ENCODE data around the gene RNU11. TPM values are rescaled to one million over a fixed set of nuclear protein-coding genes. Genes with fewer than 3 reads are reported as not detected.
"Not testable (repeated sequence)": the region's sequence is repeated elsewhere in the genome, so short reads cannot be mapped to it uniquely, and the experiment has no call there.

The RNU11 gene
- total and polyA plus RNA-seq, 2 donors (not counting 3 experiments of a cell fraction or from before 2014, with no cell fraction given), result not detected

- H3K36me3 ChIP-seq (ENCODE audit: control insufficient read depth in 2 of 2, extremely low read depth in 1 of 2, insufficient read depth in 2 of 2, low read length in 2 of 2), result no peaks in the 10 kb centered on the region
- H3K4me3 ChIP-seq (replicated peaks in 1 of 3; ENCODE audit: insufficient read depth in 1 of 3, low read depth in 1 of 3, low read length in 3 of 3), result no peak overlapping the region
- CTCF ChIA-PET, result interaction anchor here (0.8 kb wide), 1 partner anchor 205 kb away, joined by 4 read pairs; no protein-coding TSS in a partner anchor
- no peak overlapping the region for H3K9ac ChIP-seq (replicated peaks; ENCODE audit: extremely low read depth, insufficient read depth, low read length)
- no peak overlapping the region for H3K27ac ChIP-seq (ENCODE audit: insufficient read depth, low read depth, low read length)
- no peak overlapping the region for H3K4me2 ChIP-seq (ENCODE audit: insufficient read depth, low read length)
- intact Hi-C loops (cut with micrococcal nuclease), result no loop called here
- peaks cover 36% of the 10 kb centered on the region for H3K79me2 ChIP-seq (ENCODE audit: control insufficient read depth, insufficient read depth, low read length)
- no peak overlapping the region for H2AFZ ChIP-seq (ENCODE audit: low read depth, low read length)
- FAIRE-seq, result no peak
- dilution Hi-C loops (cut with MboI; ENCODE audit: extremely low pct_ligation_motif_present, low sequenced_read_pairs), result no loop called here
- TF ChIP-seq MYC (IDR thresholded peaks at IDR 0.05; ENCODE audit: low read depth, low read length), result no peak
- TF ChIP-seq CTCF (IDR thresholded peaks at IDR 0.05; ENCODE audit: extremely low read depth in 1 of 2, insufficient read depth in 1 of 2, low read depth in 1 of 2, low read length in 2 of 2), result no peak
- no peak for TF ChIP-seq POLR2A (IDR thresholded peaks at IDR 0.05; ENCODE audit: low read depth, low read length)
- no peak for TF ChIP-seq FOS (IDR thresholded peaks at IDR 0.05; ENCODE audit: borderline replicate concordance, insufficient read depth, low read length)
- TF ChIP-seq MAX (IDR thresholded peaks at IDR 0.05; ENCODE audit: insufficient read depth, insufficient read length), result no peak
- no peak for TF ChIP-seq EZH2 (IDR thresholded peaks at IDR 0.05; ENCODE audit: borderline replicate concordance, low read depth, low read length, severe bottlenecking)
- TF ChIP-seq JUN (IDR thresholded peaks at IDR 0.05; ENCODE audit: borderline replicate concordance, insufficient read depth, insufficient read length, low read depth), result no peak
- no peaks in the 10 kb centered on the region for H3K9me1 ChIP-seq (replicated peaks; ENCODE audit: control insufficient read depth, extremely low read depth, insufficient read depth, low read length)
- DNase-seq (ENCODE audit: low read depth, low spot score), result no peak
- POLR2A ChIA-PET, result interaction anchor here (1.1 kb wide), 1 partner anchor 23 kb away, joined by 3 read pairs; the partner anchor contains the start of gene RNU11
- H3K9me3 ChIP-seq (replicated peaks; ENCODE audit: control insufficient read depth, insufficient read depth, low read length), result no peaks in the 10 kb centered on the region
- no TSS peak for BruUV-seq (replicated peaks)
- H4K20me1 ChIP-seq (replicated peaks; ENCODE audit: control insufficient read depth, extremely low read depth, insufficient read depth, low read length), result no peaks in the 10 kb centered on the region
- peaks cover 12% of the 10 kb centered on the region for H3K4me1 ChIP-seq (ENCODE audit: control insufficient read depth, extremely low read depth, insufficient read depth, low read length)
- no peaks in the 10 kb centered on the region for H3K27me3 ChIP-seq (ENCODE audit: control insufficient read depth in 2 of 2, insufficient read depth in 2 of 2, low read length in 2 of 2)
These were observed 22.9 kb downstream of the RNU11 start for GRCh38 chr1:28671254-28671780.

- dilution Hi-C loops (cut with MboI; ENCODE audit: extremely low pct_ligation_motif_present, low sequenced_read_pairs); H3K36me3 ChIP-seq (ENCODE audit: control insufficient read depth in 2 of 2, extremely low read depth in 1 of 2, insufficient read depth in 2 of 2, low read length in 2 of 2); H3K9me1 ChIP-seq (replicated peaks; ENCODE audit: control insufficient read depth, extremely low read depth, insufficient read depth, low read length); FAIRE-seq; H3K9me3 ChIP-seq (replicated peaks; ENCODE audit: control insufficient read depth, insufficient read depth, low read length); H3K27ac ChIP-seq (ENCODE audit: insufficient read depth, low read depth, low read length); H3K4me3 ChIP-seq (replicated peaks in 1 of 3; ENCODE audit: insufficient read depth in 1 of 3, low read depth in 1 of 3, low read length in 3 of 3); CTCF ChIA-PET; H3K9ac ChIP-seq (replicated peaks; ENCODE audit: extremely low read depth, insufficient read depth, low read length); H3K27me3 ChIP-seq (ENCODE audit: control insufficient read depth in 2 of 2, insufficient read depth in 2 of 2, low read length in 2 of 2); H3K4me2 ChIP-seq (ENCODE audit: insufficient read depth, low read length); intact Hi-C loops (cut with micrococcal nuclease); BruUV-seq (replicated peaks); H4K20me1 ChIP-seq (replicated peaks; ENCODE audit: control insufficient read depth, extremely low read depth, insufficient read depth, low read length); H2AFZ ChIP-seq (ENCODE audit: low read depth, low read length); DNase-seq (ENCODE audit: low read depth, low spot score): not testable (repeated sequence)
- POLR2A ChIA-PET, result interaction anchor here (0.7 kb wide), 1 partner anchor 209 kb away, joined by 3 read pairs; no protein-coding TSS in a partner anchor
- Histone ChIP-seq H3K79me2 (ENCODE audit: control insufficient read depth, insufficient read depth, low read length) (peaks cover 36% of the 10 kb centered on the region), H3K4me1 (ENCODE audit: control insufficient read depth, extremely low read depth, insufficient read depth, low read length) (peaks cover 11% of the 10 kb centered on the region)
These were observed 24.6 kb downstream of the RNU11 start for GRCh38 chr1:28672971-28673370.
